ENCODE results near the gene FCER1G. TPM values are rescaled to one million over a fixed set of nuclear protein-coding genes. Genes with fewer than 3 reads are reported as not detected.

Gene FCER1G
- total RNA-seq, 1 experiment from 2014 or later: not detected

DNA sequence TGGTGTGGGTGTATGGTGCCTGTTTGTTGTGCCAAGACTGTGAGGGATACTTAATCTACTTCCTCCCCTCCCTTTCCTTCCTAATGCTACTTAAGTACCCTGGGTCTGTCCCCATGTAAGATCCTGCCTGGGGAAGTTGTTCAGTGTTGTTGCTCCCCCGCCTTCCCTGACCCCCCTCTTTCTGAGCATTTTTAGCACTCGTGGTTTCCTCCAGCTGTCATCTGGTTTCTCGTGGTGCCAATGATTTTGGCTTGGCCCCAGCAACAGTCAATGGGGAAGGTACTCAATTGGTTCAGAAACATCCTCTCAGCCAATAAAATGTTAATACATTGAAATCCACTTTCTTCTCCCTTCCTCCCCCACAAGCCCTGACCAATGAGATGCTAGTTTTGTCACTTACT is 29.8 kb upstream of the FCER1G start:
- in situ Hi-C loops (cut with HindIII; ENCODE audit: low pct_unique_long_range_greater_than_20kb, low sequenced_read_pairs): no loop called here
- no peak for DNase-seq (ENCODE audit: low read depth)

DNA sequence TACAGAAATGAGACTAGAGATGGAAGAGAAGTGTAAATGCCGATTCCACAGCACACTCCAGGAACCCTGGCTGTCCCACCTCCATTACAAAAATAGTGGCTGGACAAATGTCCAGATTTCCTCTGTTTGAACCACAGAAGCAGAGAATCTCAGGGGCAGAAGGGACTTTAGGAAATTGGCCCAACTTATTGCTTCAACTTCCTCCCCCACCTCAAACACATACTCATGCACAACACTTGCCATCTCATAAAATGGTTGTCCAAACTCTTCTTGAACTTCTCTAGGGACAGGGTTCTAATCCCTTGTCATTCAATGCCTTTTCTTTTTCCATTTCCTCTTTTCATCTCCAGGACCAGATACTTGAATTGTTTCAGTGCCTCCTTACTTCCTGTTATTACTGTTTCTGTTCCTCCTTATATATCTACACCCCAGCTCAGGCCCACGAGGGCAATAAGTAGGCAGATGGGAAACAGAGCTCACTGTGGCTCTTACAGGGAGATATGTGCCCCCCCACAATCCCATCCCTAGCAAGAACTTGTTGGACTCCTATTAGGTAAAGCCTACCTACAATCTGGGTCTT is 29.3 kb upstream of the FCER1G start:
- no peak for DNase-seq (ENCODE audit: low read depth)

DNA sequence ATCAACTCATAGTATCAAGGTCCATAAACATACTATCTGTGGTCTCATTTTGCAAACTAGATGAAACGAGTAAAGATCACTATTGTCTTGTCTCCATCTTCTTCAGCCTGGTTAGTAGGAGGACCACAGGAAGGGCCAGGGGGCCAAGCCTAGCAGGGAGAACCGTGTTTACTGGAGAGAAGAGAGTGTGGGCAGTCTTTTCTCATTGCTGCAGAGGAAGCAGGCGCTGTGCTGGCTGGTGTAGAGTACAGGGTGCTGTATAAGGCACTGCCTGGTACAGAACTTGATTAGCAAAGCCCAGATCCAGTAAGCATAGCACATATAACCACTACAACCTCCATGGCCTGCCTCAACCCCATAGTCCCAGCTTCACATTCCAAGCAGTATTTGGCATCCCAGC is 27.8 kb upstream of the FCER1G start:
- DNase-seq (ENCODE audit: low read depth): no peak
- in situ Hi-C loops (cut with HindIII; ENCODE audit: low pct_unique_long_range_greater_than_20kb, low sequenced_read_pairs): no loop called here

More for the DNA sequence above, 29.3 kb upstream of the FCER1G start:
- in situ Hi-C loops (cut with HindIII; ENCODE audit: low pct_unique_long_range_greater_than_20kb, low sequenced_read_pairs): no loop called here

DNA sequence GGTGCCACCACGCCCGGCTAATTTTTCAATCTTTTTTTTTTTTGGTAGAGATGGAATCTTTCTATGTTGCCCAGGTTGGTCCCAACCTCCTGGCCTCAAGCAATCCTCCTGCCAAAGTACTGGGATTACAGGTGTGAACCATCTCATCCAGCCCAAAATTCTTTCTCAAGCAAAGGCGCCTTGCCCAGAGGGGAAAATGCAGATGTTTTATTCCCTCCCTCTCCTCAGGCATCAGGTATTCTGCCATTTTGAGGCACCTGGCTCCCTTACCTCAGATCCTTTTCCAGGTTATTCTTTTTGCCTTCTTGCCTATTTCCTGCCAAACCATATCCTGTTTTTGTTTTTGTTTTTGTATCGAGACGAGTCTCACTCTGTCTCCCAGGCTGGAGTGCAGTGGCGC is 26.7 kb upstream of the FCER1G start:
- no peak for DNase-seq (ENCODE audit: low read depth)
- in situ Hi-C loops (cut with HindIII; ENCODE audit: low pct_unique_long_range_greater_than_20kb, low sequenced_read_pairs): no loop called here

DNA sequence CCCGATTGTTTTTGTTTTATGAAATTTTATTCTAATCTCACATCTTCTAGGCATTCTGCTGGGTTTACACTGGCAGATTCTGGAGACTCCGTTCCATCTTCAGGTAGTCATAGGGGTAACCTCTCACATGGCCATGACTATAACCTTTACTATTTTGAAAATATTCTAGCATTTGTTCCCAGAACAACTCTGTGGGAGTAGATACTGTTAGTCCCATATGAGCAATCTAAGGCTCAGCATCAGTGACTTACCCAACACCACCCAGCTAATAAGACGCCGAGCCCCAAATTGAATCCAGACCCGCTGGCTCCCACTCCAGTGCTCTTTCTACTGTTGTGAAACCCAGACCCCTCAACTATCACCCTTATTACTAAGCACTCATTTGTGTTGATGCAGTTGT is 26.1 kb upstream of the FCER1G start:
- DNase-seq (ENCODE audit: low read depth): no peak
- in situ Hi-C loops (cut with HindIII; ENCODE audit: low pct_unique_long_range_greater_than_20kb, low sequenced_read_pairs): no loop called here

DNA sequence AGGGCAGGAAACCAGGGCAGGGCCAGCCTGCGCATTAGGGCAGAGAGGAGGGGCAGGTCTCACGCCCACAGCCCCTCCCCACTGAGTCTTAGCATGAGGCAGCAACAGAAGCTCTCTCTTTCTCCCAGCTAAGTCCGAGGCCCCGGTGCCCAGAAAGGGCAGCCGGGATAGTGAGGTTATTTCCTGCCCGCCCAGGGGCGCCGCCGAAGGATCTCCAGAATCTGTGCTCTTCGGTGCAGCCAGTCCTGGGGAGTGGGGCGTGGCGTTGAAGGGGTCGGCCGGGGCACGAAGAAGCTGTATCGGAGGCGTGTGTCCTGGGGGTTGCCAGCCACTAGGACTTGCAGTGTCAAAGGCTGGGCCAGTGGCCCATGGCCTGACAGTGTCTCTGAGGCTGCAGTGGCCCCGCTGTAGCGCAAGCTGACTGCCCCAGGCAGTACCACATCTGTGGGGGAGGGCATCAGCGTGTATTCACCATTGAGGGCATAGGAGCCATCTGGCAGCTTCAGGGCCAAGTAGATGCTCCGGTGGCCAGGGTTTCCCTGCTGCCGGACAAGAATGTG is 24.1 kb upstream of the FCER1G start:
- no peak for DNase-seq (ENCODE audit: low read depth)
- in situ Hi-C loops (cut with HindIII; ENCODE audit: low pct_unique_long_range_greater_than_20kb, low sequenced_read_pairs): no loop called here

DNA sequence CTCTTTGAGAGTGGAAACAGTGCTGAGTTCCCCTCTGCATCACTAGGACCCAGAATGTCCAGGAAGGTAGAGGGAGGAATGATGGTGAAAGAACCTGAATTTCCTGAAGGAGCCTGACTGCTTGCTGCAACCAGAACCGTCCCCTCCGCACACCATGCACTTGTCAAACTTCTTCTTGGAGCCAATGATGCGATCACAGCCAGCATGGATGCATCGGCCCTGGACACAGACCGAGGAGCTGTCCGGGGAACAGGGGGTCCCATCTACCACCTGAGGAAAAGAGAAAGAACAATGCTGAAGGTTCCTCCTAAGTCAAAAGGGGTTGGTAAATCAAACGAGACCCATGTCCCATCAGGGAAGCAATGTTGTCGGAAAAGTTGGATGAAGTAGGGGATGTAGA is 23.1 kb upstream of the FCER1G start:
- in situ Hi-C loops (cut with HindIII; ENCODE audit: low pct_unique_long_range_greater_than_20kb, low sequenced_read_pairs): no loop called here

DNA sequence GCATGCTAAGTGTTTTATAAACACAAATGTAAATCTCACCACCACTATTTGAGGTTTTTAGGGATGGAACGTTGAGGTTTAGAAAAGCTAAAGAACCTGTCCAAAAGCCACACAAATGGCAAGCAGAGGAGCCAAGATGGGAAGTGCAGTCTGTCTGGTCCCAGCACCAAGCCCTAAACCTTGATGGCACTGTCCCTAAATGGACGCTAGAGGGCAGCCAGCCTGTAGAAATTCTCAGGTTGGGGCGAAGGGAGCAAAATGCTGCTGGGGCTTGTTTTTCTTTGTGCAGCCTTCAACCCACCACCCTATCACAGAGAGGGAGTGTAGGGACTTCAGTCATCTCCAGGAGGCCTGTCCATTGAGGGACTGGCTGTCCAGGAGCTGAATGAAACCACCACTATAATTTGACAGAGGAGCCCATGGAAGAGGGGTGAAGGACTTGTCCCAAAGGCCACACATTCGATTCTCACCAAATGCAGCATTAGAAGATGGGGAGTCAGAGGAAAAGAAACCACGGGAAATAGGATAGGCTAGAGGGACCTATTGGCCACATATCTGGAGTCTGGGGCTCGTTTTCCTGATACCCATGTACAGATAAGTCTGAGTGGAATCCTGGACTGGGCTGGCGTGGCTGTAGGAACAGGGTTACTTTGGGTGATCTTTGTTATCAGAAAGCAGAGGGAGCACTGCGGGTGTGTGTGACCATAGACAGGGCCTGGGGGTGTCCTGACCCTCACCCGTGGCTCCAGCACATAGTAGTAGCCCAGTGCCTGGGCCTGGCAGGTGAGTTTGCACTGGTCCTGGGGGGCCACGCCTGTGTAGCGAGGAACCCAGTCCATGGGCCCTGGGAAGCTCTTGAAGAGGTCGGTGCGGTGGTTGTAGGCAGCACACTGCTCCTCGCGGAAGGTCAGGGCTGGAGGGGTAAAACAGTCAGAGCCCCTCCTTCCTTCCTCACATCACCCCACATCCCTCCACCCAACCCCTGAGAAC is 22.3 kb upstream of the FCER1G start:
- DNase-seq (ENCODE audit: low read depth): peak; percentile 46
- in situ Hi-C loops (cut with HindIII; ENCODE audit: low pct_unique_long_range_greater_than_20kb, low sequenced_read_pairs): no loop called here

More for the DNA sequence above, 23.1 kb upstream of the FCER1G start:
- DNase-seq (ENCODE audit: low read depth): no peak

DNA sequence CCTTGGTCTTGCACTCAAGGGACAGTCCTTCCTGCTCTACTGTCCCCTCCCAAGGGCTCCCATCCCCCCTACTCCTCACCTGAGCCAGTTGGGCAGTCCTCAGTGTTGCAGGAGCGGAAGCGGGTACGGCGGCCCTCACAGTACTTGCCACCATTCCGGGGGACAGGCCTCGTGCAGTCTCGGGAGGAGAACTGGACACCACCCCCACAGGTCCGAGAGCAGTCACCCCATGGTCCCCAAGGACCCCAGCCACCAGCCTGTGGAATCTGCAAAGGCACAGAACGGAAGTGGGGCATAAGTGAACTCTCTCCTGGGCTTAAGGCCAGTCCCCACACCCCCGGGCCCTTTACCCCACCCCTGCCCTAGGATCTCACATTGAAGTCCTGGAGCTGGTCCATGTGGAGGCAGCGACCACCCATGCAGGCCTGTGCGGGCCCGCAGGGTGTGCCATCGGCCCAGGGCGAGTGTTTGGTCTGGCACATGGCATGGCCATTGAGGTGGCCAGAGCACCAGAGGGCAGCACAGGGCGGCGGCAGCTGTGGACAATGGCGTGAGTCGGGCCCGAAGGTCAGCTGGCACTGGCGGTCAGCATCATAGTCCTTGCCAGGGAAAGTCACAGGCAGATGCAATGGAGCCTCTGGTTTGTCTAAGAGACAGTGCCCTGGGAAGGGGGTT is 21.4 kb upstream of the FCER1G start:
- in situ Hi-C loops (cut with HindIII; ENCODE audit: low pct_unique_long_range_greater_than_20kb, low sequenced_read_pairs): no loop called here
- no peak for DNase-seq (ENCODE audit: low read depth)

DNA sequence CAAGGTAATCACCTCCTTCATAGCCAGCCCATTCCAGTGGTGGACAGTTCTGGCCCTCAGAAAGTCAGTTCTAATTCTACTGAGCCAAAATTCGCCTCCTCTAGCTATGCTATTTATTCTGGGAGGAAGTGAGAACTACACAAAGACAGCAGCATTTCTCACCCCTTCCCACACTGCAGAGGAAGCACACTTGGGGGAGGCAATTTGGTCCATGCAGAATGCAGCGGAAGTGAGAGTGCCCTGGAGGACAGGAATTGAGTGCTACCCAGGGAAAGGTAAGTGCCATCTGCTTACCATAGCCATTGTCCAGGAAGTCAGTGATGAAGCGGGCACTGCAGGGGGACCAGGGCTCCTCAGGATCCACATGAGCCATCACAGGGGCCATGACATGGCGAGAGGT is 19.9 kb upstream of the FCER1G start:
- DNase-seq (ENCODE audit: low read depth): no peak
- in situ Hi-C loops (cut with HindIII; ENCODE audit: low pct_unique_long_range_greater_than_20kb, low sequenced_read_pairs): no loop called here

DNA sequence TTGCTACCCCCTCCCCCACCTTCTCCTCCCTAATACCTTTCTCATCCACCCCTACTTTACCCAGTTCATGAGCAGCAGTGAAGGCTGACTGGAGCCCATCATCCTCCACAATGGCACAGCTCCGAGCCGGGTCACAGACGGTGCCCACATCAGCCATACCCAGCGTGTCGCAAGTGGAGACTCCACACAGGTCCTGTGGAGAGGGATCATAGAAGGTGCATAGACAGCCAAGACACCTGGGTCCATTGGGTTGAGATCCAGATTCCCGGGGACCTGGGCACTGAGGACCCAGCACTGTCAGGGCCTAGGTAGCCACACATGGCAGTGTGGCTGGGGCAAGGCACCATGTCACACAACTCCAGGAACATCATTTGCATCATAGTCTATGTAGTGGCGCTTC is 19.0 kb upstream of the FCER1G start:
- in situ Hi-C loops (cut with HindIII; ENCODE audit: low pct_unique_long_range_greater_than_20kb, low sequenced_read_pairs): no loop called here
- no peak for DNase-seq (ENCODE audit: low read depth)

DNA sequence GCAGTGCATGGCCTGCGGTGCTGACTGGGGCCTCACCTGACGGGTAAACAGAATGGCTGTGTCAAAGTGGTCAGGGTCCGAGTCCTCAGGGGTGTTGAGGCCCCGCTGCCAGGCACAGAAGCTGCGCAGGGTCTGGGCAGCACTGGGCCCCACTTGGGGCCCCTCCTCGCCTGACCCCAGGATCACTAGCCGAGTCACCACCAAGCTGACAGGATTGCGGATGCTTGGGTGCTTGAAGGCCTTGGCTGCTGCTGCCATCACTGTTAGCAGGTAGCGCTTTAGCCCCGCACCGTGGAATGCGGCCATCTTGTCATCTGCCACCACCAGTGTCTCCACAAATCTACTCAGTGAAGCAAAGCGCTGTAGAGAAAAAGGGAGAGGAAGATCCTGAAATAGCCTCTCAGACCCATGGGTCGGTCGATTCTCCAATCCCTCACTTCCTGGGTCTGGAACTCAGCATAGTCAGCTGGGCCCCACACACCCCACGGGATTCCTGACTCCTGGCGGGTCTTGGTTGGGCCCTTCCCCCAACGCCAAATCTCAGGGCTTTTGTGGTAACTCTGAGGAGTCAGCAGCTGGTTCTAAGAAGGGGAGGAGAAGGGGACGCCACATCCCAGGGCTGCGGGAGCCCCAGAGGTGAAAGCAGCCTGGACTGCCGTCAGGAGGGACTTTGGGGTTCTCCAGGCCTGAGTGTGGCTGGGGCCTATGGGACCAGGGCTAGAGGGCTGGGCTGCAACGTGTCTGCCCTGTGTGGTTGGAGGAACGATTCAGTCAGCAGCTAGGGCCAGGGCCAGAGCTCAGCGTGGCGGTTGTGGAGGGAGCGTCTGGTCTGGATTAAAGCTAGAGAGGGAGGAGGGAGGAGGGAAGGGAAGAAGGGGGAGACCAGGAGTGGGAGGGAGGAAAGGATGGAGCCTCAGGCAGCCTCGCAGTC is 18.3 kb upstream of the FCER1G start:
- DNase-seq (ENCODE audit: low read depth): no peak
- in situ Hi-C loops (cut with HindIII; ENCODE audit: low pct_unique_long_range_greater_than_20kb, low sequenced_read_pairs): no loop called here

DNA sequence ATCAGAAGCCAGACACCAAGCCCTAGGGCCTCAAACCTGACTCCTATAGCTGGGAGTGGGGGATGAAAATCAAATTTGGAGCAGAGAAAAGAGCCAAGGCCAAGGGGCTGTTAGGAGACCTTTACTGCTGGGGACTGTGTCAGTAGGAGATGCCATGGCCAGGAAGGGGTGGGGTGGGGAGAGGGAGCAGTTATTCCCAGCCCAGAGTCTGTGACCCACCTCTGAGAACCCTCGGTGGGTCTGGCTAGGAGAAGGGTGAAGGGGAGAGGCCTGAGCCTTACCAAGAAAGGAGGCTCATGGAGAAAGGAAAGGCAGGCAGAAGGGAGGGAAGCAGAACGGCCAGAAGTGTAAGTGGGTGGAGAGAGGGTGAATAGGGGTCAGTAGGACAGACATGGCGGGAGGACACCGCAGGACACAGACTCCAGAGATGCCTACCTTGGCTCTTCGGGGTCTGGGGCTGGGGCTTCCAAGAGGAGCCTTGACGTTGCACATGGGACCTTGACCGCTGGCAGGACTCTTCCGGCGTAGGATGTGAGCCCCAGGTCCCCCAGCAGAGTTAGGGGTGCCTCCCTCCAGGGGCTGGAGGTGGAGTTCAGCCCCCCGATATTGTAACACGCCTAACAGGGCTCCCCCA is 17.4 kb upstream of the FCER1G start:
- in situ Hi-C loops (cut with HindIII; ENCODE audit: low pct_unique_long_range_greater_than_20kb, low sequenced_read_pairs): no loop called here
- no peak for DNase-seq (ENCODE audit: low read depth)

DNA sequence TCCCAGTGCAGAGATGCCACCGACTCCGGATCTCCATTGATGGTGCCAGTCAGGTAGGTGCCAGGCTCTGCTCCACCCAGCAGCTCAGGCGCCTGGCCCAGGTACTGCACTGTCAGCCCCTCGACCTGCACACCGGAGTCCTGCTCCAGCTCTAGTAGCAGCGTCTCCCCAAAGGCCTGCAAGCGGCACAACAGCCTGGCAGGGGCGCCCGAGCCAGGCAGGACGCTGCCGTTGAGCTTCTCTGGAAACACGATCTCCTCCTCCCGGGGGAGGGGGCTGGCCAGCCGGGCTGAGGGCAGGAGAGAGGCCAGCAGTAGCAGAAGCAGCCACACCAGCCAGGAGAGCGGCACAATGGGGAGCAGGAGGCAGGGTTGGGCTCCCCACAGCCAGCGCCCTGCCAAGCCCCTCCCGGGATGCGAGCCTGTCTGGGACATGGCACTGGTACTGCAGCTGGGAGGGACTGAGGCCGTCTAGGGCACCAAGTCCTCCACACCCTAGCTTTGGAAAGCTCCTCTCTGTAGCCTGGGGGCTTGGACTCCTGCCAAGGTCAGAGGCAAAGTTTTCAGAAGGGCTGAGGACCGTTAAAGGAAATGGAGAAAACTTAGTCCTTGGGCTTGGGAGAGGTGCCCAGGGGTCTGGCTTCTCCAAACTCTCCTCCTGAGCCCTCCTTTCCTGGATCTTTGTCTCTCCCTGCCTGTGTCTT is 16.8 kb upstream of the FCER1G start:
- in situ Hi-C loops (cut with HindIII; ENCODE audit: low pct_unique_long_range_greater_than_20kb, low sequenced_read_pairs): no loop called here
- no peak for DNase-seq (ENCODE audit: low read depth)

DNA sequence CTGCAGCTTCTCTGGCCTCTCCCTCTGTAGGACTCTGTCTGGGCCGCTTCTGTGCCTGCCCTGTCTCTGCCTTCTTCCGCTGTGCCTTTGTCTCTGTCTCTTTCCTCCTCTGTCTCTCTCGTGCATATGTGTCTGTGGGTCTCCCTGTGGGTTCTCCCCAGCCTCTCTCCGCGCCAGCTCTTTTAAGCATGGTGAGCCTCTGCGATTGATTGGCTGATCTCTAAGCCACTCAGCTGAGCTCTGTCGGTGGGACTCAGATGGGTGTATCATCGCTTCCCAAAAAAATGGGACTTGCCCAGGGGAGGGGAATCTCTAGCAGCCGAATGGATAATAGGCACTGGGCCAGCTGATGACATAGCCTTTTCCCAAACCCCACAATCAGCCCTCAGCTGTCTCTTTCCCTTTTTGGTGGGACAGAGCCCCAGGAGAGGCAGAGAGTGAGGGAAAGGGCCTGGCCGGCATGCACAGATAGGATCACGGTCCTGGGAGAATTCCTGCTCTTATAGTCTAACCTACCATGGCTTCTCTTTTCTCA is 16.1 kb upstream of the FCER1G start, which contains the start of gene ADAMTS4:
Gene ADAMTS4 (minus strand): TSS at position 158 of the 535 bp plus-strand sequence. CDS start 427 bp downstream, outside the sequence.
- in situ Hi-C loops (cut with HindIII; ENCODE audit: low pct_unique_long_range_greater_than_20kb, low sequenced_read_pairs): no loop called here
- DNase-seq (ENCODE audit: low read depth): no peak

DNA sequence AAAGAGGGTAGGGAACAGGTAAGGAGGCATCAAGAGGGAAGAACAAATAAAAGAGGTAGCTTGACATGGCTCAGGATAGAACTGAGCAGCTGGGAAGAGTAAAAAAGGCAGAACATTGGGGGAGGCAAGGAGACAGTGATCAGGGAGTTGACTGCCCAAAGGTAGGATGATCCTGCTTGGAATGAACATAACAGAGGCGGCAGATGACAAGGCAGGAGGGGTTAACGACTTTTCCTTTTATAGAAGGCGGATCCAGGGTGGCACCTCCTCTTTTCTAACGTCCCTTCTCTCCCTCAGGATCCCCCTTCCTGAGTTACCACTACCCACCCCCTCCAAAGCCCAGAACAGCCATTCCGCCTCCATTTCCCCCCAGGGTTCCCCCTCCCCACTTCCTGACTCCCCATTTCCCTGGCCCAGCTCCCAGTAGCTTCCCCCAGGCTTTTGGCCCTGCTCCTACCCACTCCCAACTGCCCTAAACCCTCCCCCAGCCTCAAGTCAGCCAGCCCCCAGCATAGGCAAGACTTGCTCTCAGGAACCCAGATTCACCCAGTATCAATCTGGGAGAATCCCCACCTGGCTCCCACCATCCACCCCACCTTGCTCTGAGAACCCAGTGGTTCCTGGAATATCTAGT is 15.5 kb upstream of the FCER1G start:
- no peak for DNase-seq (ENCODE audit: low read depth)
- in situ Hi-C loops (cut with HindIII; ENCODE audit: low pct_unique_long_range_greater_than_20kb, low sequenced_read_pairs): loop anchor here (25.0 kb wide), 1 partner anchor 188 kb away; no protein-coding TSS in a partner anchor
